GM18868 (cell line): ENCODE results near the gene SLC22A31.
"Not testable (repeated sequence)": the region's sequence is repeated elsewhere in the genome, so short reads cannot be mapped to it uniquely, and the experiment has no call there.

ENCODE experiments used
- ATAC-seq: cut with Tn5 transposase; IDR thresholded peaks from one replicate; pipeline ENCODE4 v1.9.1; 2021; ENCODE audit warnings: mild to moderate bottlenecking, moderate library complexity; ENCODE audit not compliant: unreplicated experiment

SLC22A31 gene

DNA sequence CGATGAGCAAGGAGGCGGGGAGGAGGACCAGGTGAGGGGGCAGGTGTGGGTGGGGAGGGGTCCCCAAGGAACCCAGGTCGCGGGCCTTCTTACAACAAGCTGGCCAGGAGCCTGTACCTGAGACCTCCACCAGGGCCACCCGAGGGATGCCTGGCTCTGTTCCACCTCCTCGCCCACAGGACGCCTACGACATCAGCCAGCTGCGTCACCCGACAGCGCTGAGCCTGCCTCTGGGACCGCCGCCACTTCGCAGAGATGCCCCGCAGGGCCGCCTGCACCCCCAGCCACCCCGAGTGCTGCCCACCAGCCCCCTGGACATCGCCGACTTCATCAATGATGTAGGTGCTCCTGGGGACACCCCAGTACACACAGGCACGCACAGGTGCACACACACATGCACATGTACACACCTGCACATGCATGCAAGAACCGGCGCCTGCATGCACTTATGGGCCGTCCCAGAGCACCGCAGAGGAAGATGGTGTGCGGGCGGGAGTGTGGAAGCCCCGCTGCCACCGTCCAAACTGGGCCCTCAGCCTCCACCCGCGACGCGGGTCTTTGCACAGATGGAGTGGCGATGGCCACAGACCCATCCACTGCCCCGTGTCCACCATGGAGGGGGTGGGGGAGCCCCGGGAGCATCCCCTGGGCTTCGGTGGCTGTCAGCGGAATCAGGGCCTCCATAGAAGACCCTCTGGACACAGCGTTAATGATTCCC, 6.6 kb downstream of the SLC22A31 start:
- ATAC-seq: no peak

DNA sequence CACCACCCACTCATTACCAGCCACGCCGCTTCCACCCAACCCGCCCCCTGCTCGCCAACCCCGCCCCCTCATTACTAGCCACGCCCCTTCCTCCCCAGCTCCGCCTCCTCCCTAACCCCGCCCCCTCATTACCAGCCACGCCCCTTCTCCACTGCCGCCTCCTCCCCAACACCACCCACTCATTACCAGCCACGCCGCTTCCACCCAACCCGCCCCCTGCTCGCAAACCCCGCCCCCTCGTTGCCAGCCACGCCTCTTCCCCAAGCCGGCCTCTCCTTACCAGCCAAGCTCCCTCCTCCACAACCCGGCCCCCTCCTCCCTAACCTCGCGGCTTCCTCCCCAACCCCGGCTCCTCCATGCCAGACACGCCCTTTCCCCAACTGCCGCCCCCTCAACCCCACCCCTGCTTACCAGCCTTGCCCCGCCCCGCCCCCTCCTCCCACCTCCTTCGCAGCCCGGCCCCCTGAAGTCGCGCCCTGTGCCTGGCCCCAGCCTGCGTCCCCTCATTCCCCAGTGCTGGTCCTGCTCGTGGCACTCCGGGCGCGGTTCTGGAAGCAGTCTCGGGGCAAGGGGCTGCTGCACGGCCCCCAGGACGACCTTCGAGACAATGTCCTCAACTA, 7.3 kb downstream of the SLC22A31 start:
- no peak for ATAC-seq

DNA sequence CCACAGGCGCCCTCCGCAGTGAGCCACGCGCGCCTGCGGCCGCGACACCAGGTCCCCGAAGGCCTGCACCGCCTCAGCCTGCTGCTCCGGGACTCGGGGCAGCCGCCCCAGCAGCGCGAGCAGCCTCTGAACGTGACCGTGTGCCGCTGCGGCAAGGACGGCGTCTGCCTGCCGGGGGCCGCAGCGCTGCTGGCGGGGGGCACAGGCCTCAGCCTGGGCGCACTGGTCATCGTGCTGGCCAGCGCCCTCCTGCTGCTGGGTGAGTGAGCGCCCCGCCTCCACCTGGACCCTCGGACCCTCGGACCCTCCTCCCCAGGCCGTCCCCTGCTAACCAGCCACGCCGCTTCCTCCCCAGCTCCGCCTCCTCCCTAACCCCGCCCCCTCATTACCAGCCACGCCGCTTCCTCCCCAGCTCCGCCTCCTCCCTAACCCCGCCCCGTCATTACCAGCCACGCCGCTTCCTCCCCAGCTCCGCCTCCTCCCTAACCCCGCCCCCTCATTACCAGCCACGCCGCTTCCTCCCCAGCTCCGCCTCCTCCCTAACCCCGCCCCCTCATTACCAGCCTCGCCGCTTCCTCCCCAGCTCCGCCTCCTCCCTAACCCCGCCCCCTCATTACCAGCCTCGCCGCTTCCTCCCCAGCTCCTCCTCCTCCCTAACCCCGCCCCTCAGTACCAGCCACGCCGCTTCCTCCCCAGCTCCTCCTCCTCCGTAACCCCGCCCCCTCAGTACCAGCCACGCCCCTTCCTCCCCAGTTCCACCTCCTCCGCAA, 8.0 kb downstream of the SLC22A31 start:
- not testable (repeated sequence) for ATAC-seq

DNA sequence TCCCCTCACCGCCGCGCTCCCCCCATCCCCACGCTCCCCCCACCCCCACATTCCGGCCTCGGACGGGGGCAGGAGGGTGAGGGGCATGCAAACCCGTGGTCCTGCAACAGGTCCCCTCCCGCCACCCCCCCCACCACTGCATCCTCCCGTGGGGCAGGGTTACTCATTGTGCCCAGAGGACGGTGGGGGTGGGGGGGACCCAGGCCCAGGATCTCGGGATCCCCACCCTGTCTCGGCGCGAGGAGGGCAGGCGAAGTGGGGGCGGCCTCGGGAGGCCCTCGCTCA, 8.5 kb downstream of the SLC22A31 start:
- no peak for ATAC-seq

DNA sequence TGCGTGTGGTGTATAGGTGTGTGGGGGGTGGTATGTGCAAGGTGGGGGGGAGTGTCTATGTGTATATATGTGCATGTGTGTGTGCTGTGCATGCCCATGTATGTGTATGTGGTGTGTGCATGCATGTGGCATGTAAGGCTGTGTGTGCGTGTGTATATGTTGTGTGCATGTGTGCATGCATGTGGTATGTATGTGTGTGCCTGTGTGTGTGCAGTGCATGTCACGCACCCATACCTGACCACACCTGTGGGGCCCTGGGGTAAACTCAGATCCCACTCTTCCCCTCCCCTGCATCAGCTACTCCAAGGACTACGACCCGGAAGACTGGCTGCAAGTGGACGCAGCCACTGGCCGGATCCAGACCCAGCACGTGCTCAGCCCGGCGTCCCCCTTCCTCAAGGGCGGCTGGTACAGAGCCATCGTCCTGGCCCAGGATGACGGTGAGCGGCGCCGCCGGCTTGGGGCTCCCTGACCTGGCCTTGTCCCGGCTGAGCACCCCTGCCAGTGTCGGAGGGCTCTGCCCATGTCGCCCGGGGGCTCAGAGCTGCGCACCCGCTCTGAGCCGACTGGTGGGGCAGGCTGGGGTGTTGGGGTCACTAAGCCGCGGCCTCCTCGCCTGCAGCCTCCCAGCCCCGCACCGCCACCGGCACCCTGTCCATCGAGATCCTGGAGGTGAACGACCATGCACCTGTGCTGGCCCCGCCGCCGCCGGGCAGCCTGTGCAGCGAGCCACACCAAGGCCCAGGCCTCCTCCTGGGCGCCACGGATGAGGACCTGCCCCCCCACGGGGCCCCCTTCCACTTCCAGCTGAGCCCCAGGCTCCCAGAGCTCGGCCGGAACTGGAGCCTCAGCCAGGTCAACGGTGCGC, 9.1 kb downstream of the SLC22A31 start:
- no peak for ATAC-seq

DNA sequence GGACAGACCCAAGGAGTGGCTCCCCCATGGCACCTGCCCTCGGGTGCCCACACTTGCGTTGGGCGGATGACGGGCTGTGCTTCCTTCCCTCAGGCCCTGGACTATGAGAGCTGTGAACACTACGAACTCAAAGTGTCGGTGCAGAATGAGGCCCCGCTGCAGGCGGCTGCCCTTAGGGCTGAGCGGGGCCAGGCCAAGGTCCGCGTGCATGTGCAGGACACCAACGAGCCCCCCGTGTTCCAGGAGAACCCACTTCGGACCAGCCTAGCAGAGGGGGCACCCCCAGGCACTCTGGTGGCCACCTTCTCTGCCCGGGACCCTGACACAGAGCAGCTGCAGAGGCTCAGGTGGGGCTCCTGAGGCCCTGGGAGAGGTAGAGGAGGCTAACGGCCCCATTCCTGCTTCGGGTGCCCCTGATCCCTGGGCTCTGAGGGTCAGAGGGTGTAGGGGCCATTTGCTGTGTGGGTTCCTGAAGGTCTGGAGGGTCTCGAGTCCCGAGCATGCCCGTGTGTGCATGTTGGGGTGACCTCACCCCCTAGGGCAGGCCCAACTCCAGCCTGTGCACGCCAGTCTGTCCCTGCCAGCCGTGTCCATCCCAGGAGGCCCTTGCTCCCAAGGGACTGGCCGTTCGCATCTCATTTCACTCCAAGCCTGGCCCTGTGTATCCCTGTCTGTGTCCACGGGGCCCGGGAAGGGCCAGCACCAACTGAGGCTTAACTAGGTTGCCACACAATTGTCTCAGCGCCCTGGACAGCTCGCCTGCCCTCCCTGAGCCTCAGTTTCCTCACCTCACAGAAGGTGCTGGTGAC, 10.0 kb downstream of the SLC22A31 start:
- no peak for ATAC-seq

DNA sequence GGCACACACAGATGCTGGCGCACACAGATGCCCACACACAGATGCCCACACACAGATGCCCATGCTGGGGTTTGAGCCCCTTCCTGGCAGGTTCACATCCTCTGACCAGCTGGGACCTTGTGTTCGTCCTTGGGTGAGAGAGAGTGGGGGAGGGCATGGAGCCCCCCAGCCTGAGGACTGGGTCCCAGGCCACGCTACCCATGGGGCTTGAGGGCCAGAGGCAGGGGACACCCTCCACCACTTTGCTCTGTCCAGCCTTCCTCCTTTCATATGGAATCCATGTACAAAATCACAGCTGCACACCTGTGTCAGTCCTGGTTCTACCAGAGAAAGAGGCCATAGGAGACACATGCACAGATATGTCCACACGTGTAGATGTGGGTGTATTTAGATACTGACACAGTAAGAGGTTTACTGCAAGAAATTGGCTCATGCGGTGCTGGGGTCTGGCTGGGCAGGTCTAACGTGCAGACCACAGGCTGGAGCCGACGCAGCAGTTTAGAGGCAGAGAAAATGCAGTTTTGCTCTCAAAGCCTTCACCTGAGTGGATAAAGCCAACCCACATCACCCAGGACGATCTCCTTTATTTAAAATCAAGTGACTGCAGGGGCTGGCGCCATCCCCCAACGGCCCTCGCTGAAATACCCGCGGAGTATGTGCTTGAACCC, 10.8 kb downstream of the SLC22A31 start:
- ATAC-seq: no peak

DNA sequence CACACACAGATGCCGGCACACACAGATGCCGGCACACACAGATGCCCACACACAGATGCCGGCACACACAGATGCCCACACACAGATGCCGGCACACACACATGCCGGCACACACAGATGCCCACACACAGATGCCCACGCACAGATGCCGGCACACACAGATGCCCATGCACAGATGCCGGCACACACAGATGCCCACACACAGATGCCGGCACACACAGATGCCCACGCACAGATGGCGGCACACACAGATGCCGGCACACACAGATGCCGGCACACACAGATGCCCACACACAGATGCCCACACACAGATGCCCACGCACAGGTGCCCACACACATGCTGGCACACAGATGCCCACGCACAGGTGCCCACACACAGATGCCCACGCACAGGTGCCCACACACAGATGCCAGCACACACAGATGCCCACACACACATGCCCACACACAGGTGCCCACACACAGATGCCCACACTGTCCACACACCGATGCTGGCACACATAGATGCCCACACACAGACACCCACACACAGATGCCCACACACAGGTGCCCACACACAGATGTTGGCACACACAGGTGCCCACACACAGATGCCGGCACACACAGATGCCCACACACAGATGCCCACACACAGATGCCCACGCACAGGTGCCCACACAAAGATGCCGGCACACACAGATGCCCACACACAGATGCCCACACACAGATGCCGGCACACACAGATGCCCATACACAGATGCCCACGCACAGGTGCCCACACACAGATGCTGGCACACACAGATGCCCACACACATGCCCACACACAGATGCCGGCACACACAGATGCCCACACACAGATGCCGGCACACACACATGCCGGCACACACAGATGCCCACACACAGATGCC, 11.6 kb downstream of the SLC22A31 start:
- ATAC-seq: not testable (repeated sequence)

DNA sequence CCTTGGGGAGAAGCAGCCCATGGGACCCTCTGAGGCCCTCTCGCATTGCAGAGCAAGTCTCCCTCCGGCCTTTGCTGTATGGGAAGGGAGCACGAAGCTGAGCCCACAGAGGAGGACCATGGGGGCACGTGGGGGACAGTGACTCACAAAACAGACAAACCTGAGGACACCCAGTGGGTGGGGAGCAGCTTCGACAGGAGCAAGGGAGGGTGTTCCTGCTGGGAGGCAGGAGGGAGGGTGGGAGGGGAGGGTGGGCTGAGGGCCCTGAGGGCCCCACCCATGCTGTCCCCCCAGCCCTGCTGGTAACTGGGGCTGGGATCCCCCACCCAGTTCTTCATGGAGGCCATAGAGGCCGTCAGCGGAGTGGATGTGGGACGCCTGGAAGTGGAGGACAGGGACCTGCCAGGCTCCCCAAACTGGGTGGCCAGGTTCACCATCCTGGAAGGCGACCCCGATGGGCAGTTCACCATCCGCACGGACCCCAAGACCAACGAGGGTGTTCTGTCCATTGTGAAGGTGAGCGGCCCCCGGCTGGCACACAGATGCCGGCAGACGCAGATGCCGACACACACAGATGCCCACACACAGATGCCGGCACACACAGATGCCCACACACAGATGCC, 12.5 kb downstream of the SLC22A31 start:
- no peak for ATAC-seq

DNA sequence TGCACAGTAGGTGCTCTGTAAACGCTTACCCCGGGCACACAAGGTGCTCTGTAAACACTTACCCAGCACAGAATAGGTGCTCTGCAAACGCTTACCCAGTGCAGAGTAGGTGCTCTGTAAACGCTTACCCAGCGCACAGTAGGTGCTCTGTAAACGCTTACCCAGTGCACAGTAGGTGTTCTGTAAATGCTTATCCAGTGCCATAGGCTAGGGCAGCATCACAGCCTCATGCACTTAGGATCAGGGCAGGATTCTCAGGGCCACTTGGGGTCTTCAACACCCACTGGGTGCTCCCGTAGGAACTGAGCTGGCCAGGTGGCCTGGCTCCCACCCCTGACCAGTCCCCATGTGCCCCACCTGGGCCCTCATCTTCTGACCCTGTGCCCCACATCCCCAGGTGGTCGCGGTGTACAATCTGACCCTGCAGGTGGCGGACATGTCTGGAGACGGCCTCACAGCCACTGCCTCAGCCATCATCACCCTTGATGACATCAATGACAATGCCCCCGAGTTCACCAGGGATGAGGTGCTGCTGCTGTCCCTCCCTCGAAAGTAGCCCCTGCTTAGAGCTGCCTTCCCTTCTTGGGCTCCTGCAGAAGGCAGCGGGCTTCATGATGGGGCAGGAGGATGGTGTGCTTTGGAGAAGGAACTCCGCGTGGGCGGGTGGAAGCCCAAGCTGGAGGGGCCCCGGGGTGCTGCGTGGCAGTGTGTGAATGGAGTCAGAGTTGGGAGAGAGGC, 13.1 kb downstream of the SLC22A31 start:
- no peak for ATAC-seq

DNA sequence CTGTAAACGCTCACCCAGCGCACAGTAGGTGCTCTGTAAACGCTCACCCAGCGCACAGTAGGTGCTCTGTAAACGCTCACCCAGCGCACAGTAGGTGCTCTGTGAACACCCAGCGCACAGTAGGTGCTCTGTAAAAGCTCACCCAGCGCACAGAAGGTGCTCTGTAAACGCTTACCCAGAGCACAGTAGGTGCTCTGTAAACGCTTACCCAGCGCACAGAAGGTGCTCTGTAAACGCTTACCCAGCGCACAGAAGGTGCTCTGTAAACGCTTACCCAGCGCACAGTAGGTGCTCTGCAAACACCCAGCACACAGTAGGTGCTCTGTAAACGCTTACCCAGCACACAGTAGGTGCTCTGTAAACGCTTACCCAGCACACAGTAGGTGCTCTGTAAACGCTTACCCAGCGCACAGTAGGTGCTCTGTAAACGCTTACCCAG, 13.7 kb downstream of the SLC22A31 start:
- not testable (repeated sequence) for ATAC-seq

DNA sequence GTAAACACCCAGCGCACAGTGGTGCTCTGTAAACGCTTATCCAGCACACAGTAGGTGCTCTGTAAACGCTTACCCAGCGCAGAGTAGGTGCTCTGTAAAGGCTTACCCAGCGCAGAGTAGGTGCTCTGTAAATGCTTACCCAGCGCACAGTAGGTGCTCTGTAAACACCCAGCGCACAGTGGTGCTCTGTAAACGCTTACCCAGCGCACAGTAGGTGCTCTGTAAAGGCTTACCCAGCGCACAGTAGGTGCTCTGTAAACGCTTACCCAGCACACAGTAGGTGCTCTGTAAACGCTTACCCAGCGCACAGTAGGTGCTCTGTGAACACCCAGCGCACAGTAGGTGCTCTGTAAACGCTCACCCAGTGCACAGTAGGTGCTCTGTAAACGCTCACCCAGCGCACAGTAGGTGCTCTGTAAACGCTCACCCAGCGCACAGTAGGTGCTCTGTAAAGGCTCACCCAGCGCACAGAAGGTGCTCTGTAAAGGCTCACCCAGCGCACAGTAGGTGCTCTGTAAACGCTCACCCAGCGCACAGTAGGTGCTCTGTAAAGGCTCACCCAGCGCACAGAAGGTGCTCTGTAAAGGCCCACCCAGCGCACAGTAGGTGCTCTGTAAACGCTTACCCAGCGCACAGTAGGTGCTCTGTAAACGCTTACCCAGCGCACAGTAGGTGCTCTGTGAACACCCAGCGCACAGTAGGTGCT, 14.3 kb downstream of the SLC22A31 start:
- ATAC-seq: not testable (repeated sequence)

DNA sequence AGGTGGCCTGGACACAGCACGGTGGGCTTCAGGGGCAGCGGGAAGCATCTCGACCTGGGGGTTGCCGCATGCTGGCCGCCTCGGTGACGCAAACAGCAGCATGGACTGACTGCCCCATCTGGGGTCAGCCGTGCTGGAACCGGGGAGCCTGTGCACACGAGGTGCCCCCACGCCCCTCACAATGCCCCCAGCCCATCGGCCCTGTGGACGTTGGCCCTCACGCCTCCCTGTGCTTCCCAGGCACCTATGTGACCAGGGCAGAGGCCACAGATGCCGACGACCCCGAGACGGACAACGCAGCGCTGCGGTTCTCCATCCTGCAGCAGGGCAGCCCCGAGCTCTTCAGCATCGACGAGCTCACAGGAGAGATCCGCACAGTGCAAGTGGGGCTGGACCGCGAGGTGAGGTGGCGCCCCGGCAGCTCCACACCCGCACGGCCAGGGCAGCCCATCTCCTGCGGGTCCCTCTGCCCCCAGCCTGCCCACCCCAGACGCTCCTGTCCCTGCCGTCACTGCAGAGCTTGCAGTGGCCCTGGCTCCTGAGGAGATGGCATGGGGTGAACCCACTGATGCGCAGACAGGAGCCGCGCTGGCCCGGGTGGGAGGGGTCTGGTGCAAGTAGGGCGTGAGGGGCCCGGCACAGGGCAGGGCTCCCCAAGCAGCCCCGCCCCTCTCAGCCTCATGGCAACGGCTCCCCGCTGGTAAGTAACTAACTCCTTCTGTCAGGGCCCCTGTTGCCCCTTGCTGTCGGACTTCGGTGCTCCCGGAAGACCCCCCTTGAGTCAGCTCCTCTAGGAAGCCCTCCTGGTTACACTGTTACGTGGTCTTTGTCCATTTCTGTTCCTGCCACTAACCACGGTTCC, 15.2 kb downstream of the SLC22A31 start:
- ATAC-seq: no peak

DNA sequence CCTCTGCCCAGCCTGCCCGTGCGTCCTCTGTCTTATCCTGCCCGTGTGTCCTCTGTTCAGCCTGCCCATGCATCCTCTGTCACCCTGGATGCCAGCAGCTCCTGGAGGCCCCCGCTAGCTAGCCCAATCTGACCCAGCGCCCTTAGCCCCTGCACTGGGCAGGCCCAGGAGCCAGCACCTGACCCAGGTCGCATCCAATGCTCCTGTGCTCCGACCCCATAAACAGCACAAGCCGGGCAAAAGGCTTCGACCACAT, 15.7 kb downstream of the SLC22A31 start:
- no peak for ATAC-seq

DNA sequence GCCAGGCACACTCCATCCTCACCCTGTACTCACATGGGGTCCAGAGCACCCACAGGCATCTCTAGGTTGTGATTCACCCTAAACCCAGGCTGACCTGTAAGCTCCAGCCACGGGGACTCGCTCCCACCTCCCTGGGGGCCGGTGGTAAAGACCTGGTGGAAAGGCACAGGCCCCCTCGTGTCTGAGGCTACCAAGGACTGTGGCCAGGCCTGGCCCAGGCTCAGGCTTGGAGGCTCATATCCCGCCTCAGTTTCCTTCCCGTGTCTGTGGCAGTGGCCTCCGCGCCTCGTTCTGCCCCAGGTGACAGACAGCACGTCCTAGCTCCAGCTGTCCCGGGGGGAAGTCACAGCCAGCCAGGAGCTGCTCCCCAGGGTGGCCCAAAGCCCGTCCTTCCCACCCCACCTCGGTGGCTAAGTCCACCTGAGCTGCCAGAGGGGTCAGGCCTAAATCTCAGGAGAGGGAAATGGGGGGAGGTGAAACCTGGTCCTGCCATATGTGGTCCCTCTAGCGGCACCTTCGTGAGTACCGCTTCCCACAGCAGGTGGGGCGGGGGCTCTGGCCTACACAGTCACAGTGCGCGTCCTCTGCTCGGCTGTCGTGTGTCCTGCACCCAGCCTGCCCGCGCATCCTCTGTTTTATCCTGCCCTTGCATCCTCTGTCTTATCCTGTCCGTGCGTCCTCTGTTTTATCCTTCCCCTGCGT, 16.2 kb downstream of the SLC22A31 start:
- no peak for ATAC-seq

DNA sequence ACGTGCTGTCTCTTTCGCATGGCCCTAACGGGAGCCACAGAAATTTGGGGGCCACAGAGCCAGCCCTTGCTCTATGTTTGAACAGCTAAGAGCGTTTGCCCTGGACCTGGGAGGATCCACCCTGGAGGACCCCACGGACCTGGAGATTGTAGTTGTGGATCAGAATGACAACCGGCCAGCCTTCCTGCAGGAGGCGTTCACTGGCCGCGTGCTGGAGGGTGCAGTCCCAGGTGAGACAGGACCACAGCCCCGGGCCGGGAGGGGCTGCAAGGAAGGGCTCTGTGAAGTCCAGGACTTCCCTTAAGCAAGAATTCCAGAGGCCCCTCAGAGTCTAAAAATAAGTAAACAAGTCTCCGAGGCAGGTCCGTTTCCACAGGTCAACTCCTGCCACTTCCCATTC, 16.9 kb downstream of the SLC22A31 start:
- ATAC-seq: no peak
